Activated CD4-positive, alpha-beta T cell treated with anti-CD3 and anti-CD28 coated beads for 4 hours (primary cell): ENCODE data around the gene SKAP1.
"Not testable (repeated sequence)": the region's sequence is repeated elsewhere in the genome, so short reads cannot be mapped to it uniquely, and the experiment has no call there.

Experiments
- DNase-seq, 2 donors: peaks; one replicate each; pipeline ENCODE4 v3.0.0-alpha.2; 2020

The SKAP1 gene

DNA sequence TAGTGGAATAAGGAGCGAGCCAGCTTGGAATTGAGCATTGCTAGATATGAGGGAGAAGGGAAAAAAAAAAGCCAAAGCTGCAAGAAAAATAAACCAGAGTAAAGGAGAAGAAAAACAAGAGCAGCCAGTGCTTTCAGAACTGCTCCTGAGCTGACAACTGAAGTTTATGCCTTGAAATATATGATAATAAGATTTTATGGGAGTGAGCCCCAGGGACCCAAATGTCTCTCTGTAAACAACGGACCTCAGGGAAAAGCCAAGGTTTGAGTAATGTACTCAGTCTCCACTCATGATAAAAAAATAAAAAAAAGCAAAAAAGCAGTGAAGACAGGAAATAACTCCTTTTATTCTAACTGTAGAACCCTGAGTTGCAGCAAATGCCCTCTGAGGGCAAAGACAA lies 189.9 kb downstream of the SKAP1 start:
- DNase-seq: no peak

DNA sequence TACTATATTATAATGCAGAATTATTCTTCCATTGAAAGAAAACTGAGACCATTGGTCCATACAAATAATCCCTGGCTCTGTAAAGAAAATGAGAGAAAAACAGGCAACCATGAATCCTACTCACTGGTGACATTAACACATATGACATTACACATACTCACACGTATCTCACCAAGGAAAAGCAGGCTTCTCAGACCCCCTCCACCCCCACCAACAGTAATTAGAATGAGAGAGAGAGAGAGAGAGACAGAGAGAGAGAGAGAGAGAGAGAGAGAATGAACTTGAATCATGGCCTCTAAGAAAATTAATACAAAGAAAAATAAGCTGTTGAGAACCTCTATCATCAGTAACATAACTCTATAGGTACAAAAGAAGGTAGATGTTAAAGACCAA lies 190.4 kb downstream of the SKAP1 start:
- DNase-seq: no peak

- no peak for DNase-seq
These were observed 190.9 kb downstream of the SKAP1 start for GRCh38 chr17:48238933-48239602.

- no peak for DNase-seq
These were observed 192.6 kb downstream of the SKAP1 start for GRCh38 chr17:48237456-48237855.

DNA sequence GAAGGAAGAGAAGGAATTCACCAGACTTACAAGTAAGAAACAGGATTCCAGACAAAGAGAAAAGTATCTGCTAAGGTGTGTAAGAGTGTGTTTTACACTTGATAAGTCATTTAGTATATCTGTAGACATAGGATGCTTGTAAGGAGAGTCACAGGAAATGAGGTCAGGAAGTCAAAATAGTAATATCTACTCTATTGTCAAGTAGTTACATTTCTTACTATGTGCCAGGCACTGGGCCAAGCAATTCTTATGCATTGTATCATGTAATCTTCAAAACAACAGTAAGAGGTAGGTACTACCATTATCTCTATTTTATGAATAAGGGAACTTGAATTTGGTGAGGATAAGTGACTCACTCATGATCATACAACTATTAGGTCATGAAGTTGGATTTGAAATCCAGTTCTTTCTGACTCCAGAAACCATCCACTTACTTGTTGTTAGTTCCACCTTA lies 193.3 kb downstream of the SKAP1 start:
- DNase-seq: no peak

DNA sequence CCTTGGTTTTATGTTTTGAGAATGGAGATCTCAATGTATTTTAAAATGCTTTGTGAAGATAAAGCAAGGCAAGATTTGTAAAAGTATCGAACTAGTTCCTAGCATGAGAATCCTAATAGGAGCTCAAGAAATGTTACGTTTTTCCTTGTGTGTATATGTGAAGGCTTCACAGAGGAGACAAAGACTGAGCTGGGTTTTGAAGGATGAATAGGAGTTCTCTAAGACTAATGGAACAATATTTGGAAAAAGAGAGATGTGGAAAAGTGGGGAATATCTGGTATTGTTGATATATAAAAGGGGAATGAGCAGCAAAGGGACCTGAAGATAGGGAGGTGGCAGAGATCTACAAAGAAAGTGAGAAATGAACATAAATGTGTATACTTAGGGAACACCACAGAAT lies 195.1 kb downstream of the SKAP1 start:
- DNase-seq: no peak

DNA sequence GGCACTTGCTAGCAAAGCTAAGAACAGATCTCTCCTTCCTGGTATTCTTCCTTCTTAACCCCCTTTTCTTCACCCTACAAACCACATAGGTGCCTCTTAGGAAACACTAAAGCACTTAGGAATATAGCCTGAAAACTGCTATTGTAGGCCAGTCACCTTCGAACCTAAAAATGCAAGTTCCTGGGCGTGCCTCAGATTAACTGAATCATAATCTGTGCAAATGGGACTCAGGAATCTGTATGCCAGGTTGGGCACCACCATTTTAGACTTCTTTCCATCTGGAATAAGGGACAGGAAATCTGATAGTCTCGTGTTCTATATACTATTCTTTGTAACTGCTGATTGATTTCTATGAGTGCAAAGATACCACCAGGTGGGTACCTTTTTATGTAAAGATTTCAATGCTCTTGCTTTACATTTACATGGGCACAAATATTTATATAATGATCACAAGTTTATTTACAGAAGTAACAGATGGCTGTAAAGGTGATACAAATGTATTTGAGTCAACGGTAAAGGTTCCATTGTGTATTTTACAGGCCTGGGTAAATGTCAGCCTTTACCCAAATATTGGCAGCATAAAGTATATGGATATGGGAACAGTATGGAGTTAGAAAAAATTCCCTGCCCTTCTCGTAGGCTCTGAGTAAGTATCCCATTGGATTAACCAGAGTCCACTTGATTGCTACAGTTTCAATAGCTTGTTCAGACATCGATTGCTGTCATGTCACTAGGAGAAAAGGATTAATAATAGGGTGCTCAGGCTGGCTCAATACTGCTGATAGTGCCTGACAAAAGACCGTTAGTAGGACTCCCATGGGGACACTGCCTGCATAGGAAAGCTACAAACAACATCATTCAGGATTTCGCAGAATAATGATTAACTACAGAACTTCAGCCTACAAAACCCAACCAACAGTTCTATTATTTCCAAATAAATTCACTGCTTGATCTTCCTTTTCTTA lies 197.7 kb downstream of the SKAP1 start:
- no peak for DNase-seq

DNA sequence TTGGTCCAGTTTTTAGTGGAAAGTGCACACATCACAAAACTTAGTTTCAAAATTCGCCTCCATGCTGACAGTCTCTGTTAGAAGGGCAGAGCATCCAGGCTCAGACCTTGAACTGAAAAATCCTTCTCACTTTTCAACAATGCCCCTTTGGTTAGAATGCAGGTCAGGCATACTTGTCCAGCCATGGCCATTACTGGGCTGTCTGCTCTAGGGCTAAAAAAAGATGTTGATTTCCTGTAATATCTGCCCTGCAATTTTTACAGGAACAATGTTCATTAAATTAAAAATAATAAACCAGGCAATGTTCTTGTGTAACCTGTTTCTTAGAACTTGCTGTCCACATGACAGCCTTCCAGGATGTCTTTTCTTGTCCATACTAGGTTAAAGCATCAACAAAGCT lies 200.1 kb downstream of the SKAP1 start:
- no peak for DNase-seq

DNA sequence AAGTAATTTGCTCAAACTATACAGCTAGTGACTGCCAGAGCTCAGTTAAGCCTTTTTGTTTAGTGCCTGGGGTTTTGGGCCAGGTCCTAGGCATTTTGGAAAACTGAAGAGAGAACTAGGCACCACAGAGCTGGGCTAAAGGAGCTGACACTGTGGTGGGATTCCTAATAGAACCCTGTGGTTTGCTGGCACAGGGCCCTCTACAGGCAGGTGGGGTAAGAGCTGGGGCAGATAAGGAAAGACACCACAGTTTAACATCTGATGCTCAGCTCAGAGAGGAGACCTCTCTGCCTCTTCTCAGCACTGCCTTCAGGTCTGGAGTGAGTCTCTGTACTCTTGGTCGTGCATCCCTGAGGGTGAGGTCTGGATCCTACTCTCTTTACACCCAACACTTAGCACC lies 201.3 kb downstream of the SKAP1 start:
- no peak for DNase-seq

DNA sequence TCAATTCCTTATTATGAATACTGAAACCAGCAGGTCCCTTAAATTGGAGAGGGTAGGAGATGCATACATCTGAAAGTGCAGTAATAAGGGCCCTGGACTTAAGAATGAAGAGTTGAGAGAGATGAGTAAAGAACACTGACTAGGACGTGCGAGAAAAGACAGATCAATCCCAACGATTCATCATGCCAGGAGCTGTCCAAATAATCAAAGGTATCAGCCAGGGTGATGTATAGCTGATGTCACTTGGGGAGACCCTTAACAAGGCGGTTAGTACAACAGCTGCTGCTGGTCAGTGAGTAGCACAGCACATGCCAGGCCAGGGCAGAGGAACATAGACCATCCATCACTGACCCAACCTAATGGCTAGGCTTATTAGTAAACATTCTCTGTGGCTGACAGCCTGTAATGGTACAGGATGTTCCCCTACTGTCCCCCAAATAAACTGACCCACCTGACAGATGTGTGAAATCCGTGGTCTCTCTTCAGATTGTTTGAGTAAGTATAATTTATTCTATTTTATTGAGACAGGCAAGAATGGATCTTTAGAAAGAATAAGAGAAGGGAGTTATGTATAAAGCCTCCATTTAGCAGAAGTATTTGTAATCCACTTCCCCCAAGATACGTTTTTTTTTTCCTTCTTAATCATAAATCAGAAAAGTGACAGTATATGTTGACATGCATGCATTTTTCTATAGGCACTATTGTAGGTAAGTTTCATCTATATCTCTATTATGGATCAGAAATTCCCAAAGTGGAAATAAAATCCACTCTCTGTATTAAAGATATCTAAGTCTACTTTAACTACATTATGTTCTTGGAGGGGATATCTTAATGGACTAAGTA lies 204.1 kb downstream of the SKAP1 start:
- no peak for DNase-seq

DNA sequence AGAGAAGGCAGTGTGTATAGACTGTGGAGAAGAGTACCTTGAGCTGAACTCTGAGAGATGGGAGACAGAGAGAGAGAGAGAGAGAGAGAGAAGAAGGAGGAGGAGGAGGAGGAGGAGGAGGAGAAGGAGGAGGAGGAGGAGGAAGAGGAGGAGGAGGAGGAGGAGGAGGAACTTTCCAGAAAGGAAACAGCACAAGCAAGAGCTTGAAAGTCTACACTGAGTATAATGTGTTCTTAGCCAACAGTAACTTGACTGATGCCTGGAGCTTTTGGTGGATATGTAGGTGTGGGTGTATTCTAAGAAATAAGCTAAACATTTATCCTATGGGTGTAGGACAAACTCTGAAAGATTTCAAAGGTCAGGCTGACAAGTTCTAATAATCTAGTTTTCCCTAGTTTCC lies 206.1 kb downstream of the SKAP1 start:
- no peak for DNase-seq

- no peak for DNase-seq
These were observed 210.4 kb downstream of the SKAP1 start for GRCh38 chr17:48219617-48220016.

GRCh38 chr17:48215583-48216139 lies 214.4 kb downstream of the SKAP1 start:
- no peak for DNase-seq

DNA sequence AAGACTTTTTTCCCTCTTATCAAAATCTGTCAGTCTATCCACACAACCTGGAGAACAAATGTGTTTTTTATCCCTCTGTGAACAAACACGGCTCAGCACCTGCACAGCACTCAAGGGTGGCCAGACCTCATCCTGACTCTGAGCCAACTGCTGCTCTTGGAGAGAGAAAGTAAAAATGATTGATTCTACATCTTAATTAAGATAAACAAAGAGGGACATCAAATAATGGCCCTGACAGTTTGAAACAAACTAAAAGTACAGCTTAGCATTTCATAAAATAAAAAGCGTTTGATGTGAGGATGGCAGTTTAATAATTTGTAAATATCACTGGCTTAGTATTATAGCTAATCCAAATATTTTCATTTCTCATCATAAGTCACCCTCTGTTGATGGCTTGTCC lies 216.2 kb downstream of the SKAP1 start:
- DNase-seq: no peak

GRCh38 chr17:48211787-48212186 lies 218.2 kb downstream of the SKAP1 start:
- DNase-seq: no peak

- DNase-seq: no peak
These were observed 219.0 kb downstream of the SKAP1 start for GRCh38 chr17:48211011-48211410.

DNA sequence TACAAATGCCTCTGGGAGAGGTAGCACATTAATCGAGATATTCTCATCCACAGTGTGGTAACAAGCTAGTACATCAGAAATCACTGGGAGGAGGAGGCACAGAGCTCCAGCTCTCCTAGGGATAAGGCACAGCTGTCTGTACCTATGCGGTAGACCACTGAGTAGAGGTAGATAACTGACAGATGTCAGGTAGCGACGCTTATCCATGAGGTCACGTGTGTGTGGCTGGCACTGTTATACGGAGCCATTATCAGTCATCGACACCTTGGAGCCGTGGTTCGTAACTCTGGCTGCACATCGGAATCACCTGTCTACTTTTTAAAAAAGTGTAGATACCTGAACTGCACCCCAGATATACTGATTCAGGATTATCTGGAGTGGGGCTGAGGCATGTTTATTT lies 220.0 kb downstream of the SKAP1 start:
- no peak for DNase-seq

- no peak for DNase-seq
These were observed 222.1 kb downstream of the SKAP1 start for GRCh38 chr17:48207776-48208544.

GRCh38 chr17:48207036-48207435 lies 223.0 kb downstream of the SKAP1 start:
- DNase-seq: not testable (repeated sequence)

DNA sequence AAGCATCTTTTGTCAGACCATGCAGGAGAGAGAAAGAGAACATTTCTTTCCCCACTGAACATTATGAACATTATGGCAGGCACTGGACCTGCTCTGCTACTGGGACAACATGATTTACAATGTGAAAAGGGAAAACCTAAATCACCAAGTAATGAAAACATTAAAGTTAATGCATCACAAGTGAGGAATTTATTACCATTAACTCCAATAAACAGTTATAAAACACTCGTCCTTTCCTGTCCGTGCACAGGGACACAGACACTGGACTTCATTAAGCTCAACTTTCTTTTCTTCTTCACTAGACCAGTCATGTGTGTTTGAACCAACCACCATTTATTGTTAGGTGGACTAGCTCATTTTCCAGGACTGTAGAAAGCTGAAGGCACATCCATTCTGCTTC lies 227.1 kb downstream of the SKAP1 start:
- no peak for DNase-seq

DNA sequence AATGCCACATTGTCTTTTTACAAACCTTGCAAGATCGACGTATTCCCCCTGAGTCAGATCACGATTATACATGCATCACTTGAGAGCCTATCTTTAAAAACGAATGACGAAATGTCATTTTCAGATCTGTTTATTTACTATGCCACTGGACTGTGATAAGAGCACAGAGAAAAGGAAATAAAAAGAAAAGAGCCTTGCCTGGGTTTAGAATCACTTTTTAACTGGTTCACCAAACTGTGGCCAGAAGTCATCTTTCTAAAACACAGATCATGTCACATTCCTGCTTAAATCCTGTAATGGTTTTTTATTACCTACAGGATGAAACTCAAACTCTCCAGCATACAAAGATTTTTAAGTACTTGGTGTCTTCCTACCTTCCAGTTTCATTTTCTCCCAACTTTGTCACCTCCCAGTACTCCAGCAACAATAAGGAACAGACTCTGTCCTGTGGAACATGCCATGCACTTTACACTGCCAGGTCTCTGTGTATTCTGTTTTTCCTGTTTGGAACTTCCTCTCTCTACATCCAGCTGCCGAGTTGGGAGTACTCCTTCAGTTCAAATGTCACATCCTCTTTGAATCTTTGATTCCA lies 231.0 kb downstream of the SKAP1 start:
- DNase-seq: no peak

DNA sequence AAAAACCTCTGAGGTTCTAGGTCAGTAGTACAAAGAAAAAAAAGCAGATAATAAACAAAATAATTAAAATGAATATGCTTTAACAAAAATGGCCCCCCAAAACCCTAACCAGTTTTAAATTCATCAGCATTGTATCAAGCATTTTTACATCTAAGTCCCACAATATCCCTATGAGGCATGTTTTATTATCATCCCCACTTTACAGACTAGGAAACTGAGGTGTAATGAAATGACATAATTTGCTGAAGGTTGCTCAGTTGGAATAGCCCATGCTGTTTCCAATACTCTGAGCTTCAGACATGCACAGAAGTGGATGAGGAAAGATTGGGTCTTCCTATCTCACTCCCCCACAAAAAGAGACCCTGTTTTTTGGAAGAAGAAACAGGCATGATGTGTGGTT lies 234.1 kb downstream of the SKAP1 start:
- DNase-seq: no peak
